H4 (cell line): ENCODE results near the gene TM9SF2. TPM values are rescaled to one million over a fixed set of nuclear protein-coding genes. Genes with fewer than 3 reads are reported as not detected.

Experiments used
- DNase-seq: peaks from one replicate; pipeline ENCODE4 v3.0.0-alpha.2; 2015; ENCODE audit warnings: low spot score
- total RNA-seq: library from RNA; depleted of rRNA; stranded (reverse); fragments of >200 nt; shearing (Covaris generic); gene quantifications from 2 replicates; pipeline ENCODE4 v1.2.3, GENCODE V29; 2014

Gene TM9SF2
- total RNA-seq, 1 experiment from 2014 or later = 127 TPM

DNA sequence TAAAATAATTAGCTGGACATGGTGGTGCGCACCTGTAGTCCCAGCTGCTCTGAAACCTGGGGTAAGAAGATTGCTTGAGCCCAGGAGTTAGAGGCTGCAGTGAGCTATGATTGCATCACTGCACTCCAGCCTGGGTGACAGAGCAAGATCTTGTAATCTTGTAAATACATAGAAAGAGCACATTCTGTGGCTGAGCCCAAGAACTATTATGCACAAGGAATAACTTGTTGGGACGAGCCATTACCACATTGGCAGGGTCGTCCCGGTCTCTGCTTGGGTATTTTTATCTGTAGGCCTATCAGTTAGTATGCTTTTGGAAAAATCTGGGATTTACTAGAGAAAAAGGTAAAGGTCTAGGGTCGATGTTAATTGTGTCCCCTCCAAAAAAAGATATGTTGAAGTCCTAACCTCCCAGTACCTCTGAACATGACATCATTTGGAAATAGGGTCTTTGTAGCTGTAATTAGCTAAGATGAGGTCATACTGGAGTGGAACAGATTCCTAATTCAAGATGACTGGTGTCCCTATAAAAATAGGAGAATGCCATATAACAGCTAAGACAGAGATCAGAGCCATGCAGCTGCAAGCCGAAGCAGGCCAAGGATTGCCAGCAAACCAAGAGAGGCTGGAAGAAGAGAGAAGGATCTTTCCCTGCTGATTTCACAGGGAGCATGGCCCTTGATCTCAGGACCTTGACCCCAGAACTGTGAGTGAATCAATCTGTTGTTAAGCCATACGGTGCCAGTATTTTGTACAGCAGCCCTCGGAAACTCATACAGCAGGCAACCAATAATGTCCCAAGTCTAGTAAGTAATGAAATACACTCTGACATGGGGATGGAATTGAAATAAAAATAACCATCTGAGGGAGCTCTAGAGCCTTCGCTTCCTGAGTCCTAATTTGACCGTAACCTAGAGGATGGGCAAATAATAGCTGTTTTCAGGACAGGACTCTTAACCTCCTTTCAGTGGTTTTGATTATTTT, 77.0 kb downstream of the TM9SF2 start:
- DNase-seq = no peak

DNA sequence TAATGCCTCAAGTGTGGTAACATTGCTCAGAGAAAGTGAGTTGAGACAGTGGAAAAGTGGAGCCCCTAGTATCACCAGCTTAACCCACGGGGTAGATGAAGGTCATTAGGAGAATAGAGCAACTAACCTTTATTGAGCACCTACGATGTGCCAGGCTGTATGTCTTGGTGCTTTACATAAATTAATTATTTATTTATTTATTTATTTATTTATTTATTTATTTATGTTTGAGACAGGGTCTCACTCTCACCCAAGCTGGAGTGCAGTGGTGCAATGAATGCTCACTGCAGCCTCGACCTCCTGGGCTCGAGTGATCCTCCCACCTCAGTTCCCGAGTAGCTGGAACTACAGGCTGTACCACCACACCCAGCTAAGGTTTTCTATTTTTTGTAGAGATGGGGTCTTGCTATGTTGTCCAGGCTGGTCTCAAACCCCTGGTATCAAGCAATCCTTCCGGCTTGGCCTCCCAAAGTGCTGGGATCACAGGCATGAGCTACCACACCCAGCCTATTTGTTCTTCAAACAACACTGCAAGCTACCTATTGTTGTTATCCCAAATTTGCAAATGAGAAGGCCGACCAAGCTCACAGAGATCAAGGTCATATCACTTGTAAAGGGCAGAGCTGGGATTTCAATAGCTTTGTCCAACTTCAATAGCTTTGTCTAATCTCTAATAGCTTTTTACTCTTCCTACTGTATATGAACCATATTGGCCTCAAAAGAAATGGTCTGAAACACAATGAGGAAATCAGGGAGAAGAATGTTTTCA, 79.4 kb downstream of the TM9SF2 start:
- no peak for DNase-seq

DNA sequence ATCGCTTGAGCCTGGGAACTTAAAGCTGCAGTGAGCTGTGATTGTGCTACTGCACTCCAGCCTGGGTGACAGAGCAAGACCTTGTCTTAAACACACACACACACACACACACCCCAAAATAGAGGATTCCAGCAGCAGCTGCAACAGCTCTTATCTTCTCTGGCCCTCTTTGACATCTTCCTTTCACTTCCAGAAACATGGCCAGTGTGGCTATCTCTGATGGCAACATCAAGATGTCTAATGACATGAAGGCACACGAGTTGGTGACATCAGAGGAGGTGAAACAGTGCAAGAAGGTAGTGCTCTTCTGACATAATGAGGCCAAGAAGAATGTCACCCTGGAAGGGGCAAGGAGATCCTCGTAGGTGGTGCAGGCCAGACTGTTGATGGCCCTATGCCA, 81.2 kb downstream of the TM9SF2 start:
- DNase-seq = no peak

DNA sequence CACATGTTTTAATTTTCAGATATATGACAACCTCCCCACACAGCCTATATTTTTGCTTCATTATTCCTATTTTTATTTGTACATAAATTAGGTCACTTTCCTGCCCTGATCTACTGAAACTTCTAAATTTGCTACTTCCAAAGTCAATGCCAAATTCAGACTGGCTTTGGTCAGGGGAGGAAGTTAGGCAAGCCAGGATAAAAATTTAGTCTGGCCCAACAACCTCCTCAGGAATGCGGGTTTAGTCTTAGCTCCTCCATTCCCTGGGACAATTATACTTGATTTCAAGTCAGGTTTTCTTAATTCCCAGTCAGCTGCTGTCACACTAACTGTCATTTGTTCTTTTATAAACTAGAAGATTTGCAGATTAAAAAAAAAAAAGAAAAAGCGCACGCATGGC, 84.3 kb downstream of the TM9SF2 start:
- DNase-seq = no peak

DNA sequence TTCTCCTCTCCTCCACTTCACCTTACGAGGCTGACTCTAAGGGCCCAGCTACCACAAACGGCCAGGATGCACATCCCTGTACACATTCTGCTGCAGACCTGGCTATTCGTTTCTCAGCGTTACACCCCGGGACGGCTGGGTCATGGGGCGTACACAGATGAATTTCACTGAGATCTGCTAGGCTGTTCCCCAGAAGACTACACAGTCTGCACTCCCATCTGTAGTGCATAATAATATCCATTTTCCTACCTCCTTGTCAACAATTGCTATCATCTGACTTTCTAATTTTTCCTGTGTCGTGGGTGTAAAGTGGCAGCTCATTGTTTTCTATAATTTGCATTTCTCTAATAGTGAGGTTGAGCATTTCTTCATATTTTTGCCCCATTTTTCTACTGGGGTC, 85.7 kb downstream of the TM9SF2 start:
- DNase-seq = no peak

DNA sequence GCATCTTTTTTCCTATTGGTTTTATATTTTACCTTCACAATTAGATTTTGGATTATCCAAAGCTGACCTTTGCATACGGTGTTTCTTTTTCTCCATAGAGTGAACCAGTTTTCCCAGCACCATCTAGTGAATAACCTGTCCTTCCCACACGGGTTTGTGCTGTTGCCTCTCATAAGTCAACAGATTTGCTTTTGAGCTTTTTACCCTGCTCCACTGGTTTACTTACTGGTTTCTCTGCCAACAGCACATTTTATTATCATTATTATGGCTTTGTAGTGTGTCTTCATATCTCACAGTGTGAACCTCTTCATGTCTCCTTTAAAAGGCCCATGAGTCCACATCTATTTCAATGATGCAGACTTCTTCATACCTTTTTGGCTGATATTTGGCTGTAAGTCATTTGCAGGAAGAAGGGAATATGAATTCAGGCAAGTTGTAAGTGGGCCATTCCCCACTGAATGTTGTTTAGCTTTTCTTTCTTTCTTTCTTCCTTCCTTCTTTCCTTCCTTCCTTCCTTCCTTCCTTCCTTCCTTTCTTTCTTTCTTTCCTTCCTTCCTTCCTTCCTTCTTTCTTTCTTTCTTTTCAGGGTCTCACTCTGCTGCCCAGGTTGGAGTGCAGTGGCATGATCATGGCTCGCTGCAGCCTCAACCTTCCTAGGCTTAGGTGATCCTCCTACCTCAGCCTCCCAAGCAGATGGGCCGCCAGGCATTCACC, 86.8 kb downstream of the TM9SF2 start:
- DNase-seq = no peak

DNA sequence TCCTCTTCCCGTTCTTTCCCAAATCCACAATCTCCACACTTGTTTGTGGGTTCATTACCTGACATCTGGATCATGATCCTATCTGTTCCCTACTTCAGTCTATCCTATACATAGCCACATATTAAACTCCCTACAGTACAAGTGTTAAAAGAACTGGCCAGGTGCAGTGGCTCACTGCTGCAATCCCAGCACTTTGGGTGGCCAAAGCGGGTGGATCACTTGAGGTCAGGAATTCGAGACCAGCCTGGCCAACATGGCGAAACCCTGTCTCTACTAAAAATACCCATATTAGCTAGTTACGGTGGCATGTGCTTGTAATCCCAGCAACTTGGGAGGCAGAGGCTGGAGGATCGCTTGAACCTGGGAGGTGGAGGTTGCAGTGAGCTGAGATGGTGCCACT, 88.3 kb downstream of the TM9SF2 start:
- no peak for DNase-seq

DNA sequence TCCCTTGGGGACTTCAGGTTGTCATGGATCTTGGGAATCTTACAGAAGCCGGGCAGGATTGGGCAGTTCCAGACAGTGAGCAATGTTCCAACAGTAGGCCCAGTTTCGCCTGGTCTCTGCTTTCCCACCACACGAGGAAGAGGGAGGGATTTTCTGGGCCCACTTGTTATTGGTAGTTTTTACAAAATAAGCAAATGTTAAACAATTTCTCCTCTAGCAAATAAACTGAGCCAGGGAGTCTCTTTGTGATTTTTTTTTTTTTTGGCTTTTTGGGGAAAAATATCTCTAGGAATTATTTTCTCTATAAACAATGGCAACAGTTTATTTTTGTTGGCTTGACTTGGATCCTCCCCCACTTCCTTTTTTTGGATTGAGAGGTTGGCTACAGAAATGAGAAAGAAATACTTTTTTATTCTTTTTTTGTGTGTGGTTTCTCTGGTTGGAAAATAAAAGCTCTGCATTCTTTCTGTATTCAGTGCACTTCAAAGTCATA, 89.3 kb downstream of the TM9SF2 start:
- peak; percentile 15 for DNase-seq

DNA sequence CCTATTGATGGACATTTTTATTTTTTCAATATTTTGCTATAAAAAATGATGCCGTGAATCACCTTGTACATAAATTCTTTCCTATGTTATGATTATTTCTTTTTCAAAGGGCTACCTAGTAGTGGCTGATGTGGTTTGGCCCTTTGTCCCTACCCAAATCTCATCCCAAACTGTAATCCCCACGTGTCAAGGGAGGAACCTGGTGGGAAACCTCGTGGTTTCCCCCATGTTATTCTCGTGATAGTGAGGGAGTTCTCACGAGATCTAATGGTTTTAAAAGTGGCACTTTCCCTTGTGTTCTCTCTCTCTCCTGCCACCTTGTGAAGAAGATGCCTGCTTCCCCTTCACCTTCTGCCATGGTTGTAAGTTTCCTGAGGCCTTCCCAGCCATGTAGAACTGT, 94.9 kb downstream of the TM9SF2 start:
- no peak for DNase-seq

DNA sequence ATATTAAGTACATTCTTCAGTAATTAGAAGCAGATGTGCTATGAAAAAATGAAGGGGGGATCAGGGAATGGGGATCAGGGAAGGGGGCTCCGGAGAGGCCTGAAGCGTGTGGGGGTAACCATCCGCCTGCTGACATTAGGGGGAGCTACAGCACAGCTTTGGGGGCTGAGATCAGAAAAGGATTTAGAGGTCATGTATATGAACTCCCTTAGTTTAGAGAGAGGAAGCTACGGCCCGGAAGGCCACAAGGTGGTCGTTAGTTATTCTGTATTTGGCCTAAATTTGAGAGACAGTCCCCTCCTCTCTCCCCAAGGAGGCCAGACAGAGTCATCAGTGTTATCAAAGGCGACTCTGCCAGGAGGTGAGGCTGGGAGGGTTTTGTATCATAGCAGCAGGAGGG, 99.0 kb downstream of the TM9SF2 start:
- DNase-seq = no peak

DNA sequence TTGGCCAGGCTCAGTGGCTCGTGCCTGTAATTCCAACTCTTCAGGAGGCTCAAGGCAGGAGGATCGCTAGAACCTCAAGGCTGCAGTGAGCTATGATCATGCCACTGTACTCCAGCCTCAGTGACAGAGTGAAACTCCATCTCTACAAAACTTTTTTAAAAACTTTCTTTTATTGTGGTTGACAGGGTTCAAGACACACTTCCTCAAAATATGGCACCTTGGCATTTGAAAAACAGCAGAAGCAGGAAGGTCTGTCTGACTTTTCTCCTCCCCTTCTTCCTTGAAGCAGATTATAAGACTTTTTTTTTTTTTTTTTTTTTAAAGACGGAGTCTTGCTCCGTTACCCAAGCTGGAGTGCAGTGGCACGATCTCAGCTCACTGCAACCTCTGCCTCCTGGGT, 100.3 kb downstream of the TM9SF2 start:
- DNase-seq = no peak

DNA sequence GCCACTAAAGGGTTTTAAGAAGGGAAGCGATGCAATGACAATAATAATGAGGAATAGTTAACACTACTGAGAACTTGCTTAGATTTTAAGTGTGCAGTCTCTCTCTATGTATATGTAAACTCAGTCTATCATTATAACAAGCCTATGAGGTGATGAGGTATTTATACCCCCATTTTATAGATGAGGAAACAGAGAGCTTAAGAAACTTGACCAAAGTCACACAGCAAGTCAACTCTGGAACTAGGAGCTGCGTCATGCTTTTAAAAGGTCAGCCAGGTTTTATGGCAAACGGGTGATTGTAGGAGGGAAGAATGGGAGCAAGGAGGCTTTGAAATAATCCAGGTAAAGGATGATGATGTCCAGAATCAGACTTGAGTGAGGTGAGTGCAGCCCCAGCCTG, 103.4 kb downstream of the TM9SF2 start:
- no peak for DNase-seq

DNA sequence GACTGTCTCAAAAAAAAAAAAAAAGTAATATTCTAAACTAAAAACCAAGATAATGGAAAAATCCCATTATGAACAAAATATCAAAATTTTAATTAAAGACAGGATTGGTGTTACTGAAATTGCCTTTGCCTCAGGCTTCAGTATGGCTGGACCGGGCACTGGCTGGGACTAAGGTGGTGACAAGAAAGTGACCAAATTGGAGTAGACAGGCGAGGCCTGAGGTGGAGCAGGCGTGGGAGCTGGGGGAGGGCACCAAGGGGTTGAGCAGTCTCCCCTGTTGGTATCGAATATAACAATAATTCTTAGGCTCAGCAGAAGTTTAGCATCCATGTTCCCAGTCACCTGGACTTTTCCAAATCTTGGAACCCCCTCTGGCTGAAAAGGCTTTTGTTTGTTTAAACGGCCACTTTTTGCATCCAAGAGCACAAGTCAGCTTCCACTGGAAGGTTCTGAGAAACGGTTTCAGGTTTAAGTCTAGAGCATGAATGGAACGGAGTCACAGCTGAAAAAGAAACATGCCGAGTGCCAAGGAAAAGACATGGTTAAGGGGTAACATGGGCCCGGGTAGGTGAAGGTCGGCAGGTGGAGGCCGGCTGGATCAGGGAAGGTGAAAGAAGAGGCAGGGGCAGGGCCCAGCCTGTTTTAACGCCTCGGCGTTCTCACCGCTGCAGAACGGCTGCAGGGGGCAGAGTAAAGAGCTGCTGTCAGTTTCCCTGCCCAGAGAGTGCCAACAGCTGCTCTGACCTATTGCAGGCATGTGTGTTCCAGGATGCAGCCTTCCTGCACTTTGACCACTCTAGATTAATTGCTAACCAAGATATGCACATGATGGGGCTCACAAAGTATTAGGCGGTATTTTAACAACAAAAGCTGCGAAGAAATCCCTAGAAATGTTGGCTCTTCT, 104.4 kb downstream of the TM9SF2 start:
- no peak for DNase-seq

DNA sequence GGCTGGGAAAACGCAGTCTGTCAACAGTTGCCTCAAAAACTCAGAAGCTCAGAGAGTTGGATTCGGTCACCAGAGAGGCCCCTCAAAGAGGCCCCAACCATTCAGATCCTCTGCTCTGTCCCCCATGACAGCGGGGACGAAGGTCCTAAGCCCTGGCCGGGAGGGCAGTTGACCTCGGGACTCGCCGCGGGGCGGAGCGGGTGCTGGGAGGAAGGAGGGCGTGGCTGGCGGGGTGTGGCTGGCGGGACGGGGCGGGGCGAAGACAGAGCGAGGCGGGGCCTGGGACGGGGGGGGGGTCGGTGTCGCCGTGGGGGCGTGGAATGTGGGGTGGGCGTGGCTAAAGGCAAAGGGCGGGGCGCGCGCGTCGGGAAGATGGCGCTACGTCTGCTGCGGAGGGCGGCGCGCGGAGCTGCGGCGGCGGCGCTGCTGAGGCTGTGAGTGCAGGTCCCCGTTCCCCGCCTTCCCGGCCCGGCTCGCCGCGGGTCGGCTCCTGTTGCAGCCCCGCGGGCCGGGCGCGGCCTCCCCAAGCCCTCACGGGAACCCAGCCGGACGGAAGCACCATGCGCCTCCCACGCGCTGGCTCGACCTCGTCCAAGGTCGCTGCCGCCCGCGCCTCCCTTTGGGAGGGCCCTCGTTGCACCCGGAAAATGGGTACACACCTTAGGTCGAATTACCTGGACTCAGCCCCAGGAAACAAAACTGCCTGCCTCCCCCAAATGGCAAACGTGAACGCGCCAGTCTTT, 105.2 kb downstream of the TM9SF2 start, which contains the start of gene CLYBL:
Gene CLYBL, plus strand, starts transcription at position 367 of the 743 bp plus-strand sequence.
- DNase-seq = peak; percentile 62

DNA sequence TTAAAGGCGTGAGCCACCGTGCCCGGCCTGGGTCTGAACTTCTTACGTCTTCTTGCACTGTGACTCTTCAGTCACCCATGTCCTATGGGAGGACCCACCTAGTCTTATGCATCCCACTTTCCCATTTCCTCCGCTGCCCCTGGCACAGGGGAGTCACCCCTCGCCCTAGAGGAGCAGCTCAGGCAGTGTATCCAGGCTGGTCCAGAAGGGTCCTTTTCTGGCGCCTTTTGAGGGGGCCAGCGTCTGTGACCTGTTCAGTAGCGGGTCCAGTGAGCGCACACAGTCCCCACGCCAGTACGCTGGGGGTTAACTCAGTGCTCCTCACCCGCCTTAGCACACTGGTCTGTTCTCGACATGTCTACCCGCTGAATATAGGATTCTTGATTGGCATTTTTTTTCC, 107.1 kb downstream of the TM9SF2 start:
- no peak for DNase-seq

DNA sequence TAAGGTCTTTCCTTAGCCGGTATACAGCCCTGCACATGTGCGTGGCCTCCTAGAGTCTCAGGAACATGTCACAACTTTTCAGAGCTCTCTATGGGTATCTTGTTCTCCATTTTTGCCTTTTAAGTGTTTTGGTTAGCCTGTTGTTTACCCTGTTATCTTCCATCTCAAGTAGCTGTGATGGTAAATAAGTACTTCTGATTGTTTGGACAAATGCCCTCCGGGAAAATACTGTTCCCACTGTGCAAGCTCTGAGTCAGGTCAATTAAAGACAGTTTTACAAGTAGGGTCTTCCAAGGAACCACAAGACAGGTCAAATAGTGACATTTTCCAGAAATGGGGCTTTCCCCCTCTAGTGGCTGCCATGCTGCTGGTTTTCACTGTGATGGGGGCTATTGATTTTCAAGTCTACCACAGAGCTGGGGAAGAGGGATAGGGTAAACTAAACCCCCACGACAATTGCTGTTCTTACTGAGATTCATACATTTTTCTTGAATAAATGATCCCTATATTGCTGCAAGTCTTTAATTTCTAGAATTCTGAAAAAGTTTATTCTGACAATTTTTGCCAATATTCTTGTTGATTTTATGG, 109.5 kb downstream of the TM9SF2 start:
- peak; percentile 8 for DNase-seq
